SK-N-SH (cell line): ENCODE results near the gene ELMO1. TPM values are rescaled to one million over a fixed set of nuclear protein-coding genes. Genes with fewer than 3 reads are reported as not detected.

Experiments used
- CTCF ChIA-PET: fragments of 300-600, 350-600 bp; formaldehyde crosslinking; extraction: SDS; loops from one replicate; lab custom pipeline; 2021; lab: Yijun Ruan, JAX
- POLR2A ChIA-PET: fragments of 350-600 bp; sonication (Branson Sonifier 250); formaldehyde crosslinking; extraction: SDS; loops from one replicate; lab custom pipeline; 2020; ENCODE audit warnings: antibody characterized with exemption, inconsistent platforms; lab: Yijun Ruan, JAX
- DNase-seq: peaks from one replicate; pipeline ENCODE4 v3.0.0; 2012
- H2AFZ ChIP-seq: fragments of 200-600 bp; sonication (generic); 2 replicates; pipeline ENCODE4 v1.8.1; 2016; ENCODE audit warnings: antibody characterized with exemption, mild to moderate bottlenecking, low read depth
- H3F3A ChIP-seq: fragments of 200-600 bp; sonication (generic); replicated peaks from 2 replicates; pipeline ENCODE3; 2016; ENCODE audit warnings: antibody characterized with exemption, mild to moderate bottlenecking; ENCODE audit not compliant: insufficient read depth
- H3K27ac ChIP-seq, 2 experiments: fragments of 200-500 bp in 1 of 2; fragments of 200-600 bp in 1 of 2; sonication (Bioruptor generic) in 1 of 2; sonication (generic), shearing (Covaris generic) in 1 of 2; 2 replicates each; pipeline versions ENCODE4 v1.5.1 to v1.6.1; 2014 to 2016; ENCODE audit warnings: low read depth in 2 of 2, inconsistent platforms in 1 of 2, low read length in 1 of 2, mild to moderate bottlenecking in 1 of 2, mixed read lengths in 1 of 2
- H3K27me3 ChIP-seq: fragments of 200-600 bp; sonication (generic), shearing (Covaris generic); 2 replicates; pipeline ENCODE4 v1.6.1; 2016; ENCODE audit warnings: mixed run types; ENCODE audit not compliant: insufficient read depth
- H3K36me3 ChIP-seq, 2 experiments: fragments of 200-500 bp in 1 of 2; fragments of 200-600 bp in 1 of 2; sonication (Bioruptor generic) in 1 of 2; sonication (generic) in 1 of 2; replicated peaks in 1 of 2; 2 replicates each; pipeline versions ENCODE3 to v1.5.1; 2014 to 2016; ENCODE audit warnings: low read length in 1 of 2, mild to moderate bottlenecking in 1 of 2; ENCODE audit not compliant: insufficient read depth in 2 of 2, control insufficient read depth in 1 of 2
- H3K4me1 ChIP-seq, 2 experiments: fragments of 200-500 bp in 1 of 2; fragments of 200-600 bp in 1 of 2; sonication (Bioruptor generic) in 1 of 2; sonication (generic), shearing (Covaris generic) in 1 of 2; 2 replicates each; pipeline versions ENCODE4 v1.5.1 to v1.6.1; 2014 to 2016; ENCODE audit warnings: low read depth in 1 of 2, low read length in 1 of 2, mixed run types in 1 of 2; ENCODE audit not compliant: insufficient read depth in 2 of 2, control insufficient read depth in 1 of 2
- H3K4me2 ChIP-seq: fragments of 200-600 bp; sonication (generic), shearing (Covaris generic); 2 replicates; pipeline ENCODE4 v1.6.1; 2017; ENCODE audit warnings: mixed run types
- H3K4me3 ChIP-seq, 2 experiments: fragments of 200-500 bp in 1 of 2; fragments of 200-600 bp in 1 of 2; sonication (Bioruptor generic) in 1 of 2; sonication (generic), shearing (Covaris generic) in 1 of 2; 2 replicates each; pipeline versions ENCODE4 v1.5.1 to v1.8.1; 2014 to 2016; ENCODE audit warnings: low read depth in 2 of 2, inconsistent platforms in 1 of 2, low read length in 1 of 2, mild to moderate bottlenecking in 1 of 2, mixed read lengths in 1 of 2, moderate library complexity in 1 of 2
- H3K79me2 ChIP-seq: fragments of 200-600 bp; sonication (generic); 2 replicates; pipeline ENCODE4 v1.8.1; 2017; ENCODE audit warnings: mild to moderate bottlenecking; ENCODE audit not compliant: insufficient read depth
- H3K9ac ChIP-seq: fragments of 200-600 bp; sonication (generic); 2 replicates; pipeline ENCODE4 v1.6.1; 2017; ENCODE audit warnings: mixed run types
- H3K9me2 ChIP-seq: fragments of 200-600 bp; sonication (generic); 2 replicates; pipeline ENCODE4 v1.6.1; 2017; ENCODE audit warnings: mixed run types
- H3K9me3 ChIP-seq: fragments of 200-600 bp; sonication (generic); 2 replicates; pipeline ENCODE4 v1.6.1; 2017; ENCODE audit warnings: mixed run types, mild to moderate bottlenecking, moderate library complexity
- H4K20me1 ChIP-seq: fragments of 200-600 bp; sonication (generic); 2 replicates; pipeline ENCODE4 v1.6.1; 2017; ENCODE audit warnings: mild to moderate bottlenecking, mixed run types; ENCODE audit not compliant: insufficient read depth
- CHD2 ChIP-seq: fragments of 150-350 bp; IDR thresholded peaks from 2 replicates; pipeline ENCODE4 v1.6.1; 2018; ENCODE audit warnings: low read length; ENCODE audit not compliant: partially characterized antibody
- CTCF ChIP-seq: fragments of 200-600 bp; sonication (generic); IDR thresholded peaks from 2 replicates; pipeline ENCODE4 v1.6.1; 2017; ENCODE audit warnings: antibody characterized with exemption, mild to moderate bottlenecking, moderate library complexity
- EZH2phosphoT487 ChIP-seq: fragments of 200-600 bp; sonication (generic); IDR thresholded peaks from 2 replicates; pipeline ENCODE4 v1.6.1; 2017; ENCODE audit warnings: low read depth, mixed run types, mild to moderate bottlenecking, antibody characterized with exemption, moderate library complexity, borderline replicate concordance
- FOXM1 ChIP-seq: IDR thresholded peaks from 2 replicates; pipeline ENCODE4 v1.4.0; 2012; ENCODE audit warnings: low read depth, mild to moderate bottlenecking
- GABPA ChIP-seq: IDR thresholded peaks from 2 replicates; pipeline ENCODE4 v1.4.0; 2012; ENCODE audit warnings: low read depth, mild to moderate bottlenecking
- IRF3 ChIP-seq: fragments of 150-350 bp; IDR thresholded peaks from 2 replicates; pipeline ENCODE4 v1.6.1; 2016; ENCODE audit warnings: mild to moderate bottlenecking, low read depth, low read length
- MEF2A ChIP-seq: IDR thresholded peaks from 2 replicates; pipeline ENCODE4 v1.4.0; 2012; ENCODE audit warnings: low read depth, borderline replicate concordance
- NRF1 ChIP-seq: IDR thresholded peaks from 2 replicates; pipeline ENCODE4 v1.6.1; 2012; ENCODE audit warnings: low read depth, mild to moderate bottlenecking, low read length
- RFX5 ChIP-seq: IDR thresholded peaks from 2 replicates; pipeline ENCODE4 v1.6.1; 2012; ENCODE audit warnings: mild to moderate bottlenecking, improper control_type of control experiment, low read length
- SIN3A ChIP-seq: IDR thresholded peaks from 2 replicates; pipeline ENCODE4 v1.6.1; 2012; ENCODE audit warnings: low read depth, mild to moderate bottlenecking, low read length, moderate library complexity, borderline replicate concordance
- SMC3 ChIP-seq: IDR thresholded peaks from 2 replicates; pipeline ENCODE4 v1.6.1; 2012; ENCODE audit warnings: low read depth, low read length, improper control_type of control experiment
- TAF1 ChIP-seq: IDR thresholded peaks from 2 replicates; pipeline ENCODE4 v1.6.1; 2012; ENCODE audit warnings: low read depth, mild to moderate bottlenecking, low read length, moderate library complexity, borderline replicate concordance
- YY1 ChIP-seq: IDR thresholded peaks from 2 replicates; pipeline ENCODE4 v1.4.0; 2012; ENCODE audit warnings: low read depth, mild to moderate bottlenecking
- ZBTB33 ChIP-seq: IDR thresholded peaks from 2 replicates; pipeline ENCODE4 v1.4.0; 2012; ENCODE audit warnings: low read depth, borderline replicate concordance
- WGBS: methylation state at CpG from one replicate; pipeline ENCODE4 v1.1.6; 2017; ENCODE audit warnings: low lambda C conversion rate; 5-methylcytosine and 5-hydroxymethylcytosine counted together
- polyA plus RNA-seq, 3 experiments: library from polyadenylated mRNA; depleted of rRNA; stranded (reverse); fragments of >200 nt; gene quantifications; 2 replicates each; pipeline ENCODE4 v1.2.3, GENCODE V29; 2012
- TF ChIP-seq, protein P1 (sequence below): IDR thresholded peaks from 2 replicates; pipeline ENCODE4 v1.4.0; 2012; ENCODE audit warnings: low read depth, borderline replicate concordance

The ELMO1 gene
- polyA plus RNA-seq, 1 of the 3 experiments (the other 2 are of a cell fraction): 0.64 TPM

DNA sequence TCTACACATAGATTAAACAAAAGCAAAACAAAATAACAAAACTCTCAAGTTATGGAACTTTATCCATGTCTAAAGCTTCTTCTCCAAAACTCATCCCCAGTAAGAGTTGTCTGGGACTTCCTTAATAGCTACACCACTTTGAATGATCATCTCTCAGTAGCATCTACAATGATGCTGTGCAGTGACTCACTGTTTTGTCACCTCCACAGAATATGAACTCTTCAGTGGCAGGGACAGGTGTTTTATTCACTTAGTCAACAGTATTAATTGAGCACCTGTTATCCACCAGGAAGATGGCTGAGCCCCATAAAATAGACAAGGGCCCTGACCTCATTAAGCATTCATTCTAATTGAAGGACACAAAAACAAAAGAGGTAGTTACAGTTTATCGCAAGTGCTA lies 350.7 kb downstream of the ELMO1 start (continued):
- TF ChIP-seq IRF3: no peak
- no peak for TF ChIP-seq TAF1

- Histone ChIP-seq H3K4me2 (no peak overlapping the region), H3K9ac (no peak overlapping the region), H3K4me3 (no peak overlapping the region), H3K27me3 (no peaks in the 10 kb centered on the region), H3F3A (no peaks in the 10 kb centered on the region), H3K4me1 (peaks cover 0 to 14% of the 10 kb centered on the region in 2 experiments; a peak in 1 of 4 replicates), H3K9me2 (no peaks in the 10 kb centered on the region), H3K27ac (no peak overlapping the region), H3K36me3 (no peaks in the 10 kb centered on the region), H3K9me3 (no peaks in the 10 kb centered on the region)
- DNase-seq: no peak
- TF ChIP-seq, protein P1, sequence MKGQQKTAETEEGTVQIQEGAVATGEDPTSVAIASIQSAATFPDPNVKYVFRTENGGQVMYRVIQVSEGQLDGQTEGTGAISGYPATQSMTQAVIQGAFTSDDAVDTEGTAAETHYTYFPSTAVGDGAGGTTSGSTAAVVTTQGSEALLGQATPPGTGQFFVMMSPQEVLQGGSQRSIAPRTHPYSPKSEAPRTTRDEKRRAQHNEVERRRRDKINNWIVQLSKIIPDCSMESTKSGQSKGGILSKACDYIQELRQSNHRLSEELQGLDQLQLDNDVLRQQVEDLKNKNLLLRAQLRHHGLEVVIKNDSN: no peak
- no peak for TF ChIP-seq NRF1
- TF ChIP-seq FOXM1: no peak
- TF ChIP-seq CTCF: no peak; the same call in 1 of the 2 replicates
- TF ChIP-seq MEF2A: no peak
- TF ChIP-seq RFX5: no peak
- TF ChIP-seq, all 33 proteins: peak for 0
- Histone ChIP-seq H2AFZ (no peak overlapping the region), H4K20me1 (no peaks in the 10 kb centered on the region), H3K79me2 (no peaks in the 10 kb centered on the region)
- WGBS: 62% methylated on average over 8 of the region's 8 CpGs
- ChIA-PET CTCF (no interaction called here), POLR2A (no interaction called here)
These were observed 351.4 kb downstream of the ELMO1 start for GRCh38 chr7:37097276-37097675.

DNA sequence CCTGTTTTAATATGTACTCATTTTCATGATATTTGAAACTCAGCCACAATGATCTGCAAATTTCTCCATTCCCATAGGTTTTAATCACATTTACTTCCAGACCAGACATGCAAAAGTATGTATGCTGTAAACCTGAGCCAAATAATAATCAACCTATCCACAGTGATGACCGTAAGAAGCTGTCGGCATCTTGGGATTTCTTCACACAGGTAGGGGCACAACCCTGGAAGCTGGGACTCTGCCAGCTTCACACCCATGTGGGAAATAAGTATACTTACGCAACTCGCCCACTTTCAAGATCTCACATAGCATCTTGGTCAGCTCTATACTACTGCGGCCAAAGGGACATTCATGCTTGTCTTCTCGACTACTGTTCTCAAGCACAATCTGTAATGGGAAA lies 352.3 kb downstream of the ELMO1 start:
- no peak overlapping the region for H3K27ac ChIP-seq
- no peaks in the 10 kb centered on the region for H3K79me2 ChIP-seq
- no peak overlapping the region for H3K4me3 ChIP-seq
- no peaks in the 10 kb centered on the region for H3K36me3 ChIP-seq
- H3K4me2 ChIP-seq: no peak overlapping the region
- WGBS: 68% methylated on average over 6 of the region's 6 CpGs
- H3K9me3 ChIP-seq: no peaks in the 10 kb centered on the region
- H2AFZ ChIP-seq: no peak overlapping the region
- ChIA-PET POLR2A (no interaction called here), CTCF (interaction anchor here (1.4 kb wide), 1 partner anchor 11 kb away, joined by 4 read pairs; no protein-coding TSS in a partner anchor)
- no peaks in the 10 kb centered on the region for H3K9me2 ChIP-seq
- no peak overlapping the region for H3K9ac ChIP-seq
- H3K27me3 ChIP-seq: no peaks in the 10 kb centered on the region
- peaks cover 0 to 14% of the 10 kb centered on the region in 2 experiments; a peak in 1 of 4 replicates for H3K4me1 ChIP-seq
- DNase-seq: no peak
- H3F3A ChIP-seq: no peaks in the 10 kb centered on the region
- H4K20me1 ChIP-seq: no peaks in the 10 kb centered on the region
- TF ChIP-seq TAF1 (no peak), GABPA (no peak), MEF2A (no peak), ZBTB33 (no peak), YY1 (no peak), SMC3 (no peak), EZH2phosphoT487 (no peak), SIN3A (no peak), IRF3 (no peak), CHD2 (no peak)
